Measurements from ENCODE around the gene IFT81.
A peak's percentile ranks its signal among the peaks of the same experiment; 100 is the strongest.

IFT81 gene

DNA sequence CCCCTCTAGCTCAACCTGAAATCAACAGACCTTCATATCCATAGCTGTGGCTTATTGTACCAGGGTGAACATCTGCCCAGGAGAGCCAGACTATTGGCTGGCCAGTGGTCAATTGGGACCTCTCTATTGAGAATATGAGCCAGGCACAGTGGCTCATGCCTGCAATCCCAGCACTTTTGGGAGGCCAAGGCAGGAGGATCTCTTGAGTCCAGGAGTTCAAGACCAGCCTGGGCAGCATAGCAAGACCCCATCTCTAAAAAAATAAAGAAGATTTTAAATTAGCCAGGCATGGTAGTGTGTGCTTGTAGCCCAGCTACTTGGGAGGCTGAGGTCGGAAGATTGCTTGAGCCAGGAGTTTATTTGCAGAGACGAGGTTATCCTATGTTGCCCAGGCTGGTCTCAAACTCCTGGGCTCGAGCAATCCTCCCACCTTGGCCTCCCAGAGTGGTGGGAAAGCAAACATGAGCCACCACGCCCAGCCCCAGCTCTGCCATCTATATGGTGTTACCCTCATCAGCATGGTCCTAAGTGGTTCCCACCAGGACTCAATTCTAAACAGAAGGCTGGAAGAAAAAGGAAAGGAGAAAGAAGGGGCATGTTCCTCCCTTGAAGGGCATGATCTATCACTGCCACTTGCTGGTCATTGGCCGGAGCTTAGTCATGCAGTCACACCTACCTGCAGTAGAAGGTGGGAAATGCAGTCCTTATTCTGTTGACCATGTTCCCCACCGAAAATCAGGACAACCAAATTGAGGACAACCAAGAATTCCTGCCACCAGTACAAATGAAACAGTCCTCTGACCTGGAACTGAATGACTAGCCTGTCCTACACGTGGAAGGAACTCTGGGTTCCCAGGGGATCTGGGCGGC, 33.7 kb upstream of the IFT81 start:
- H3K36me3 ChIP-seq (ENCODE audit: control insufficient read depth in 2 of 2, insufficient read depth in 2 of 2, low read length in 2 of 2): no peaks in the 10 kb centered on the region

DNA sequence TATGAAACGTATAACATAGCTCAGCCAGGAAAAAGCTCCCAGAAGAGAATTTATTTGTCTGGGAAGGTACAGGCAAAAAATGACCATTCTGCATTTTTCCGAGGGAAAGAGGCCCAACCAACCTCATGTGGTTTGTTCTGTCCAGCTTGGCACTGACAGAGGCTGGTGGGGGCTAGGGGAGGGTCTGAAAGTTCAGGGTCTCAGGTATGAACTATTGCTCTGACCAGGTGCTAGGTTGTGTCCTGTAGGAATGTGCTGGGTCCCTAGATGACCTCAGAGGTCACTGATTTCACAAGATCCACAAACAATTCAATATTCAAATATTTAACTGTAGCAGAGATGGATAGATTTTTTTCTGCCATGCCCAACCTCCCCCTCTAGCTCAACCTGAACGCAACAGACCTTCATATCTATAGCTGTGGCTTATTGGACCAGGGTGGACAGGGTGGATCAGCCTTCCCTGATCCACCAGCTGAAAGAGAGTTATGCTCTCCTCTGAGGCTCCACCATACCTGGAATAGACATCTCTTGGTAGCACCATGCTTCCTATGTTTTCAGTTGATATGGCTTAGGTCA, 32.9 kb upstream of the IFT81 start:
- no peaks in the 10 kb centered on the region for H3K9me3 ChIP-seq (ENCODE audit: control insufficient read depth in 2 of 2, low read length in 2 of 2)
- H3K27me3 ChIP-seq (ENCODE audit: control insufficient read depth in 2 of 2, insufficient read depth in 2 of 2, low read length in 2 of 2): peaks cover 0 to 5% of the 10 kb centered on the region in 2 donors
- no peak overlapping the region for H3K4me3 ChIP-seq (ENCODE audit: low read length in 2 of 2)
- no peaks in the 10 kb centered on the region for H3K36me3 ChIP-seq (ENCODE audit: control insufficient read depth in 2 of 2, insufficient read depth in 2 of 2, low read length in 2 of 2)
- no peak overlapping the region for H3K27ac ChIP-seq (ENCODE audit: low read depth in 2 of 2, low read length in 2 of 2)
- H3K4me1 ChIP-seq (ENCODE audit: control insufficient read depth in 2 of 2, insufficient read depth in 2 of 2, low read length in 2 of 2): no peaks in the 10 kb centered on the region
- no peak overlapping the region for H3K9ac ChIP-seq (ENCODE audit: low read depth in 1 of 2, low read length in 2 of 2)

More for the DNA sequence above, 33.7 kb upstream of the IFT81 start:
- no peaks in the 10 kb centered on the region for H3K9me3 ChIP-seq (ENCODE audit: control insufficient read depth in 2 of 2, low read length in 2 of 2)
- H3K4me3 ChIP-seq (ENCODE audit: low read length in 2 of 2): no peak overlapping the region
- H3K9ac ChIP-seq (ENCODE audit: low read depth in 1 of 2, low read length in 2 of 2): no peak overlapping the region
- no peak overlapping the region for H3K27ac ChIP-seq (ENCODE audit: low read depth in 2 of 2, low read length in 2 of 2)
- H3K27me3 ChIP-seq (ENCODE audit: control insufficient read depth in 2 of 2, insufficient read depth in 2 of 2, low read length in 2 of 2): peaks cover 0 to 5% of the 10 kb centered on the region in 2 donors
- no peaks in the 10 kb centered on the region for H3K4me1 ChIP-seq (ENCODE audit: control insufficient read depth in 2 of 2, insufficient read depth in 2 of 2, low read length in 2 of 2)

DNA sequence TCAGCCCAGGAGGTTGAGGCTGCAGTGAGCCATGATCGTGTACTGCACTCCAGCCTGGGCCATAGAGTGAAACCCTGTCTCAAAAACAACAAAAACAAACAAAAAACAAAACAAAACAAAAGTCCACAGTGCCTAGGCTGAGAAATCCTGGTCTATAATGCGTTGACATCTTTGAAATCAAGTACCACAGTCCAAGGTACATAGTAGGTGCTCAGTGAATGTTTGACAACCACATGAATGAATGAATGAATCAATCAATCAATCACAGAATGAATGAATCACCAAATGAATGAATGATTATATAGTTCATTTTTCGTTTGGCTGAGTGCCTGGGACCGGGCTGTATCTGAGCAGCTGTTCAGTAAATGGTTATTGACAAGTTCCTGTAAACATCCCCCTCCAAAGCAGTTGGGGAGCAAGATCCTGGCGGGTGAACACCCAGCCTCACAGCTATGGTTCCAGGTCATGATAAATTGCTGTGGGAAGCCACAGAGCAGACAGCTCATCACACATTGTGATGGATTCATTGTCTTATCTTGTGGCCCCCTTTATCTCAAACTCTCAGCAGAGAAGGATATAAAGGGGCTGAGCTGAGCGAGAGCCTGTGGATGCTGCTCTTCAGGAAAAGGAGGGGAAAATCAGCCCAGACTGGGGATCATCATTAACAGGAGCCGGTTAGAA, 30.4 kb upstream of the IFT81 start:
- Histone ChIP-seq H3K9me3 (ENCODE audit: control insufficient read depth in 2 of 2, low read length in 2 of 2) (no peaks in the 10 kb centered on the region), H3K4me3 (ENCODE audit: low read length in 2 of 2) (no peak overlapping the region), H3K4me1 (ENCODE audit: control insufficient read depth in 2 of 2, insufficient read depth in 2 of 2, low read length in 2 of 2) (no peaks in the 10 kb centered on the region), H3K9ac (ENCODE audit: low read depth in 1 of 2, low read length in 2 of 2) (no peak overlapping the region), H3K27ac (ENCODE audit: low read depth in 2 of 2, low read length in 2 of 2) (no peak overlapping the region), H3K27me3 (ENCODE audit: control insufficient read depth in 2 of 2, insufficient read depth in 2 of 2, low read length in 2 of 2) (peaks cover 0 to 5% of the 10 kb centered on the region in 2 donors), H3K36me3 (ENCODE audit: control insufficient read depth in 2 of 2, insufficient read depth in 2 of 2, low read length in 2 of 2) (no peaks in the 10 kb centered on the region)

DNA sequence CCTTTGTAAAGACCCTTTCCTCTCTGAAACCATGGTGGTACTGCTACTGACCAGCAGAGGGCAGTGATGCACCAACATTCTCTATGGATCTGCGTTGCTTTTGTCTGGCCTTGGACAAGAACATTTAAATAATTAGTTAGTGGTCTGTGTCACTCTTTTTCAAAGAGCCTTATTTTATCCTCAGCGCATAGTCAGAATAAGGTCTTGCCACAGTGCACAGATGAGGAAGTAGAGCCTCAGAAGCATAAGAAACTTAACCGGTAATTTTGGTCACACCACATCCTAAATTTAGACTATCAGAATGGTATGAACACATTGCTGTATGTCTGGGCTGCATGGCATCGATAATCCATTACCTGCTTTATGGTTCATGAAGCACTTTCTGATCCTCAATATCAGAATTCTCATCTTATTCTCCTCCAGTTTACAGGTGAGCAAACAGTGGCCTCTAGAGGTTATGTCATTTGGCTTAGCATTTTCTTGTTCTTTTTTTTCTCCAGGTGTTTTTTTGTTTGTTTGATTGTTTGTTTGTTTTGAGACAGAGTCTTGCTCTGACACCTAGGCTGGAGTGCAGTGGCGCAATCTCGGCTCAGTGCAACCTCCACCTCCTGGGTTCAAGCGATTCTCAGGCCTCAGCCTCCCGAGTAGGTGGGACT, 23.7 kb upstream of the IFT81 start:
- no peak overlapping the region for H3K9ac ChIP-seq (ENCODE audit: low read depth in 1 of 2, low read length in 2 of 2)
- H3K4me3 ChIP-seq (ENCODE audit: low read length in 2 of 2): no peak overlapping the region
- H3K27ac ChIP-seq (ENCODE audit: low read depth in 2 of 2, low read length in 2 of 2): no peak overlapping the region
- H3K27me3 ChIP-seq (ENCODE audit: control insufficient read depth in 2 of 2, insufficient read depth in 2 of 2, low read length in 2 of 2): no peaks in the 10 kb centered on the region
- H3K36me3 ChIP-seq (ENCODE audit: control insufficient read depth in 2 of 2, insufficient read depth in 2 of 2, low read length in 2 of 2): no peaks in the 10 kb centered on the region
- no peaks in the 10 kb centered on the region for H3K9me3 ChIP-seq (ENCODE audit: control insufficient read depth in 2 of 2, low read length in 2 of 2)
- peaks cover 0 to 5% of the 10 kb centered on the region in 2 donors for H3K4me1 ChIP-seq (ENCODE audit: control insufficient read depth in 2 of 2, insufficient read depth in 2 of 2, low read length in 2 of 2)

DNA sequence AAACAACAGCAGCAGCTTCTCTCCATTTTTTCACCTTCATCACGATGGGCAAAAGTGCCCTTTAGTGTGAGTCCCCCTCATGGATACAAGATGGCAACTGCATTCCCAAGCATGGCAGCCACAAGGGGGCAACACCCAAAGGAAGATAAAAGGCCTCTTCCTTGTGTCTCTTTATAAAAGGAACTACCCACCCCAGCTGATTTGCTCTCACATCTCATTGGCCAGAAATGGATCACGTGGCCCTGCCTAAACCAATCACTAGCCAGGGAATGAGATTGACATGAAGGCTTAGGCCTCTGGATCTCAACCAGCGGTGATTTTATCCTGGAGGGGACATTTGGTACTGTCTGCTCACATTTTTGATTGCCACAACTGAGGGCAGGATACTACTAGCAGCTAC, 21.9 kb upstream of the IFT81 start:
- no peaks in the 10 kb centered on the region for H3K9me3 ChIP-seq (ENCODE audit: control insufficient read depth in 2 of 2, low read length in 2 of 2)
- H3K27me3 ChIP-seq (ENCODE audit: control insufficient read depth in 2 of 2, insufficient read depth in 2 of 2, low read length in 2 of 2): no peaks in the 10 kb centered on the region
- no peak overlapping the region for H3K9ac ChIP-seq (ENCODE audit: low read depth in 1 of 2, low read length in 2 of 2)
- peaks cover 0 to 5% of the 10 kb centered on the region in 2 donors for H3K4me1 ChIP-seq (ENCODE audit: control insufficient read depth in 2 of 2, insufficient read depth in 2 of 2, low read length in 2 of 2)
- H3K4me3 ChIP-seq (ENCODE audit: low read length in 2 of 2): no peak overlapping the region
- no peaks in the 10 kb centered on the region for H3K36me3 ChIP-seq (ENCODE audit: control insufficient read depth in 2 of 2, insufficient read depth in 2 of 2, low read length in 2 of 2)
- H3K27ac ChIP-seq (ENCODE audit: low read depth in 2 of 2, low read length in 2 of 2): no peak overlapping the region

DNA sequence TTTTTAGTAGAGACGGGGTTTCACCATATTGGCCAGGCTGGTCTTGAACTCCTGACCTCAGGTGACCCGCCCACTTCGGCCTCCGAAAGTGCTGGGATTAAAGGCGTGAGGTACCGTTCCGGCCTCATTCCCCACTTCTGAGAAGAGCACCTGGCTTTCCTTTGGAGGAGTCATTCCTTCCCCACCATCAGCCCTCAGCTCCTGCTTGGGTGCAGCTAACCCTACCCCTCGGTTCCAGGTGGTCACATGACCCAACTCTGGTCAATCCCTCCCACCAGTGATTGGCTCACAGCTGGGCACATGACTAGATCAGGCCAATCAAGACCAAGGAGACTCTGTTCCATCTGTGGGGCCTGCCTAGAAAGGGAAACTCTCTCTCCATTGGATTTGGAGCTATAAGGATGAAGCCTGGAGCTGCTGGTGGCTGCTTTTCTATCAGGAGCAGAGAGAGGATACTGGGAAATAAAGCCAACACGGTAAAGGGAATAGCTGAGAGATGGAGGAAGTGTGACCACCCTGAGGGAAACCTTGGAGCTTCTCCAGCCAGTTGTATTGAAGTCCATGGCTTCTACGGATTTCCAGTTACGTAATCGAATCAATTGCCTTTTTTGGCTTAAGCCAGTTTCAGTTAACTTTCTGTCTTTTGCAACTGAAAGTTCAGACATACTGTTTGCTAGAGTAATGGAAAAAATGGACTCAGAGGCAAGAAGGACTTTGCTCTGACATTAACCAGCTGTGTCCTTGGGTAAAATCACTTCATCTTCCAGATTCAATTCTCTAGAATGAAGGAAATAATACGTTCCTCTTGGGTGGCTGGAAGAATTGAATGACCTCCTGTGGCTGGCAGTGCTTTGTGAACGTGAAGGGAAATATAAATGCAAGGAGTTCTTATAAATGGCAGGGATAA, 19.7 kb upstream of the IFT81 start:
- Histone ChIP-seq H3K4me3 (ENCODE audit: low read length in 2 of 2) (no peak overlapping the region), H3K4me1 (ENCODE audit: control insufficient read depth in 2 of 2, insufficient read depth in 2 of 2, low read length in 2 of 2) (peaks cover 0 to 5% of the 10 kb centered on the region in 2 donors), H3K27me3 (ENCODE audit: control insufficient read depth in 2 of 2, insufficient read depth in 2 of 2, low read length in 2 of 2) (no peaks in the 10 kb centered on the region), H3K9me3 (ENCODE audit: control insufficient read depth in 2 of 2, low read length in 2 of 2) (no peaks in the 10 kb centered on the region), H3K9ac (ENCODE audit: low read depth in 1 of 2, low read length in 2 of 2) (no peak overlapping the region), H3K36me3 (ENCODE audit: control insufficient read depth in 2 of 2, insufficient read depth in 2 of 2, low read length in 2 of 2) (no peaks in the 10 kb centered on the region), H3K27ac (ENCODE audit: low read depth in 2 of 2, low read length in 2 of 2) (peak overlapping the region; percentile 35 to 51)

DNA sequence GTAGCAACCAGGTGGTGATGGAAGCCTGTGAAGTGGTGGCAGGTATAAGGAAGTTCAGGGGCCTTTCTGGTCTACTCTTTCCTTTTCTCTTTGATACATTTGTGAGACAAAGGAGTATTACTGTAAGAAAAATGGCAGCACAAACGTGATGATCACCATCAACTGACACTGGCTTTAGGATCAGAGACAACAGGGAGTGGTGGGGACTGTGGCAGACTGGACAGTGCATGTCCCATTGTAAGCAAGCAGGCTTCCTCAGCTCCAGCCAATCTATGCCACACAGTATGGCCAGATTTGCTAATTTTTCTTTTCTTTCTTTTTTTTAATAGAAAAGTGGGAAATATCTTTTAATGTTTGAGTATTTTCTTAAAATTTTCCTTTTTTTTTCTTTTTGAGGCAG, 19.0 kb upstream of the IFT81 start:
- H3K27me3 ChIP-seq (ENCODE audit: control insufficient read depth in 2 of 2, insufficient read depth in 2 of 2, low read length in 2 of 2): no peaks in the 10 kb centered on the region
- peak overlapping the region in 1 of 2 donors; percentile 32 for H3K27ac ChIP-seq (ENCODE audit: low read depth in 2 of 2, low read length in 2 of 2)
- no peaks in the 10 kb centered on the region for H3K36me3 ChIP-seq (ENCODE audit: control insufficient read depth in 2 of 2, insufficient read depth in 2 of 2, low read length in 2 of 2)
- no peak overlapping the region for H3K4me3 ChIP-seq (ENCODE audit: low read length in 2 of 2)
- no peak overlapping the region for H3K9ac ChIP-seq (ENCODE audit: low read depth in 1 of 2, low read length in 2 of 2)
- H3K4me1 ChIP-seq (ENCODE audit: control insufficient read depth in 2 of 2, insufficient read depth in 2 of 2, low read length in 2 of 2): peaks cover 0 to 3% of the 10 kb centered on the region in 2 donors
- no peaks in the 10 kb centered on the region for H3K9me3 ChIP-seq (ENCODE audit: control insufficient read depth in 2 of 2, low read length in 2 of 2)

DNA sequence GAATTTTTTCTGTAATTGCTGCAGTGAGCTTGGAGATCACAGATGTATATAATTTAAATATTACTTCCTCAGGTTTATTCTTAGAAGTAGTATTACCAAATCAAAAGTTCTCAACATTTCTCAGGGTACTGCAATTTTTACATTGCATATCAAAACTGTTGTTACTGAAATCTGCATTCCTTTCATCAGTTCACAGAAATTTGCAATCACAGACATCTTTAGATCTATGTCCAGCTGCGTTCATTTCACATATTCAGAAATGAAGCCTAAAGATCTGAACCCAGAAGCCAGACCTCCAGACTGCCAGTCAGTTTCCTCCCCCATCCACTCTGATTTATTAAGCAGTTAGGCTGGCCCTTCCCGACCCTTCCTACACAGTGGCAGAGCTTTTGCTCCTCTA, 18.2 kb upstream of the IFT81 start:
- Histone ChIP-seq H3K36me3 (ENCODE audit: control insufficient read depth in 2 of 2, insufficient read depth in 2 of 2, low read length in 2 of 2) (no peaks in the 10 kb centered on the region), H3K4me3 (ENCODE audit: low read length in 2 of 2) (no peak overlapping the region), H3K27me3 (ENCODE audit: control insufficient read depth in 2 of 2, insufficient read depth in 2 of 2, low read length in 2 of 2) (no peaks in the 10 kb centered on the region), H3K4me1 (ENCODE audit: control insufficient read depth in 2 of 2, insufficient read depth in 2 of 2, low read length in 2 of 2) (no peaks in the 10 kb centered on the region), H3K27ac (ENCODE audit: low read depth in 2 of 2, low read length in 2 of 2) (no peak overlapping the region), H3K9me3 (ENCODE audit: control insufficient read depth in 2 of 2, low read length in 2 of 2) (no peaks in the 10 kb centered on the region), H3K9ac (ENCODE audit: low read depth in 1 of 2, low read length in 2 of 2) (no peak overlapping the region)

Measured in mucosa of rectum (tissue), 2 donors.